ENCODE data around the gene PHACTR4. TPM values are rescaled to one million over a fixed set of nuclear protein-coding genes. Genes with fewer than 3 reads are reported as not detected.

PHACTR4 gene
- total and polyA plus RNA-seq, 2 of the 13 experiments (the other 11 are each of a cell fraction or from before 2014, with no cell fraction given): 13.9 to 17.1 TPM

DNA sequence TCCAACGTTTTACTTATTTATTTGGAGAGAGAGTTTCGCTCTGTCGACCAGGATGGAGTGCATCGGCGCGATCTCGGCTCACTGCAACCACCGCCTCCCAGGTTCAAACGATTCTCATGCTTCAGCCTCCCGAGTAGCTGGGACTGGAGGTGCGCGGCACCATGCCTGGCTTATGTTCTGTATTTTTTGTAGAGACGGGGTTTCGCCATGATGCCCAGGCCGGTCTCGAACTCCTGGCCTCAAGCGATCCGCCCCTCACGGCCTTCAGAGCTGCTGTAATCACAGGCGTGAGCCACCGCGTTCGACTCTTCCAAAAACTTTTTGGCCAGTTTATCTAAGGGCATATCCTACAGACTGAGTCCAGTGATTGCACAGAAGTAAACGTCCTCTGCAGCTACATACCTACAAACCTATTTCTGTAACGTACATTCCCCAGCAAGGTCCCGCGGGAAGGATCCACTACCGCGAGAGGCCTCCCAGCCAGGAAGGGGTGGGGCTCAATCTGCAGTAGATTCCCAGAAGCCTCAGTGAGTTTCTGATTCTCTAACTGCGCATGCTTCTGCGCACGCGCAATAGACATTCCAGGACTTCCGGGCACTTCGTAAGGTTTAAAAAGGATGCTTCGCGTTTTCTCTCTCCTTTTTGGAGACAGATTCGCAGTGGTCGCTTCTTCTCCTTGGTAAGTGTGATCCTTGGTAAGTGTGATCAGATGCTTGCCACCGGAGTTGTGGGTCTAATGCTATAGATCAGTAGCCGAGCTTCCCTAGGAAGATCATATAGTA lies 136.1 kb downstream of the PHACTR4 start, which contains the start of gene RCC1 (continued):
- TF ChIP-seq AHR (CRISPR knock-in tag; IDR thresholded peaks at IDR 0.05): 0 out of 2 replicates have a peak, but pooled peaks have one; percentile 9
- peak; percentile 60 for TF ChIP-seq MED1 (CRISPR knock-in tag; IDR thresholded peaks at IDR 0.05)
- 0 out of 2 replicates have a peak, but pooled peaks have one; percentile 14 for TF ChIP-seq STAT5B (CRISPR knock-in tag; IDR thresholded peaks at IDR 0.05)
- TF ChIP-seq ZBTB37 (CRISPR knock-in tag; IDR thresholded peaks at IDR 0.05): no peak

DNA sequence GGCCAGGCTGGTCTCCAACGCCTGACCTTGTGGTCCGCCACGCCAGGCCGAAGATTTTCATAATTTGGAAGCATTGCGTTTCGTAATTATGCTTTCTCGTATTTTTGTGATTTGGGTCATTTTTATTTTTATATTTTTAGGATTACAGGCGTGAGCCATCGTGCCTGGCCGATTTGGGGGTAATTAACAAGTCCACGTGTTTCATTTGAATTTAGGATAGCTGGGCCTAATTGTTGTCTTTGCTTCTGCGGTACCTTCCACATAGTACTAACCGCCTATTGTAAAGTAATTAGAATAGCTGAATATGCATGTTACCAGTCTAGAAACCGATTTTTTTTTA lies 137.3 kb downstream of the PHACTR4 start:
- H3K27ac ChIP-seq (ENCODE audit: extremely low read length, insufficient read depth, low read length): peak overlapping the region; percentile 86
- peaks cover 11 to 48% of the 10 kb centered on the region in 2 experiments for H3K36me3 ChIP-seq (replicated peaks in 1 of 2; ENCODE audit: control insufficient read depth in 1 of 2, insufficient read depth in 2 of 2, low read length in 2 of 2)
- H3K9me3 ChIP-seq (ENCODE audit: low read length): no peaks in the 10 kb centered on the region
- no peak for DNase-seq (ENCODE audit: low spot score)
- no peak for ATAC-seq
- no TSS peak for BruUV-seq (replicated peaks)
- H3K4me1 ChIP-seq (ENCODE audit: insufficient read depth, low read length): peaks cover 40% of the 10 kb centered on the region
- in situ Hi-C loops (cut with HindIII; ENCODE audit: extremely low pct_ligation_motif_present, low pct_unique_long_range_greater_than_20kb) (no loop called here), intact Hi-C loops (cut with micrococcal nuclease; ENCODE audit: unreplicated experiment) (no loop called here)
- peak overlapping the region; percentile 99 for H3K9ac ChIP-seq (ENCODE audit: insufficient read depth, low read depth, low read length)
- WGBS (ENCODE audit: low lambda C conversion rate): under 1% methylated on average over 14 of the region's 14 CpGs
- no peaks in the 10 kb centered on the region; a peak in 1 of 5 replicates for H3K27me3 ChIP-seq (ENCODE audit: control insufficient read depth in 1 of 2, insufficient read depth in 2 of 2, low read length in 2 of 2)
- no peak overlapping the region for H2AFZ ChIP-seq (ENCODE audit: low read length)
- H3K4me3 ChIP-seq (replicated peaks in 1 of 3; ENCODE audit: insufficient read depth in 1 of 3, low read depth in 2 of 3, low read length in 3 of 3): peak overlapping the region; percentile 95 to 97 (median 96)
- ChIA-PET POLR2A (interaction anchor here (0.6 to 5.8 kb wide), 9 partner anchors 18 to 378 kb away, joined by 3 to 62 read pairs (median 7); partner anchors contain the start of genes RAB42, RNU11, TAF12 and TRNAU1AP), CTCF (ENCODE audit: low intra/inter-chr PET ratio, low total read pairs) (no interaction called here)
- H4K20me1 ChIP-seq (ENCODE audit: insufficient read depth, low read length): peaks cover 32% of the 10 kb centered on the region
- H3K79me2 ChIP-seq (ENCODE audit: insufficient read depth, low read length): peaks cover 49% of the 10 kb centered on the region
- FAIRE-seq: no peak
- H3K4me2 ChIP-seq (ENCODE audit: low read depth, low read length): peak overlapping the region; percentile 88
- TF ChIP-seq POLR2G (IDR thresholded peaks at IDR 0.05; ENCODE audit: low read depth, low read length): peak; percentile 65
- TF ChIP-seq MLLT10 (CRISPR knock-in tag; IDR thresholded peaks at IDR 0.05): peak; percentile 6; the same call in 1 of the 2 replicates
- TF ChIP-seq SAP130 (CRISPR knock-in tag; IDR thresholded peaks at IDR 0.05; ENCODE audit: low read depth): 0 out of 2 replicates have a peak, but pooled peaks have one; percentile 14
- no peak for TF ChIP-seq FOXA3 (CRISPR knock-in tag; IDR thresholded peaks at IDR 0.05)
- TF ChIP-seq DMAP1 (CRISPR knock-in tag; IDR thresholded peaks at IDR 0.05): peak; percentile 24; the same call in 1 of the 2 replicates
- peak; percentile 21; the same call in 1 of the 2 replicates for TF ChIP-seq PAF1 (CRISPR knock-in tag; IDR thresholded peaks at IDR 0.05)
- TF ChIP-seq NFYC (CRISPR knock-in tag; IDR thresholded peaks at IDR 0.05): 0 out of 2 replicates have a peak, but pooled peaks have one; percentile 3
- no peak for TF ChIP-seq PREB (CRISPR knock-in tag; IDR thresholded peaks at IDR 0.05)
- peak; percentile 6 for TF ChIP-seq MED8 (CRISPR knock-in tag; IDR thresholded peaks at IDR 0.05; ENCODE audit: insufficient replicate concordance)
- no peak for TF ChIP-seq ZNF619 (CRISPR knock-in tag; IDR thresholded peaks at IDR 0.05)
- peak; percentile 23; the same call in 1 of the 2 replicates for TF ChIP-seq AFF4 (CRISPR knock-in tag; IDR thresholded peaks at IDR 0.05)
- 0 out of 2 replicates have a peak, but pooled peaks have one; percentile 14 for TF ChIP-seq MTF2 (CRISPR knock-in tag; IDR thresholded peaks at IDR 0.05; ENCODE audit: borderline replicate concordance)
- no peak for TF ChIP-seq ZNF34 (CRISPR knock-in tag; IDR thresholded peaks at IDR 0.05; ENCODE audit: borderline replicate concordance)
- TF ChIP-seq KLF6 (CRISPR knock-in tag; IDR thresholded peaks at IDR 0.05): 0 out of 2 replicates have a peak, but pooled peaks have one; percentile 16
